Thoracic aorta (tissue), 2 donors: ENCODE data around the gene PSMG4. TPM values are rescaled to one million over a fixed set of nuclear protein-coding genes. Genes with fewer than 3 reads are reported as not detected.

ENCODE experiments used
- ATAC-seq: fragments of 150-250 bp; one replicate; pipeline ENCODE4 v1.8.0; 2017; ENCODE audit warnings: low read depth; ENCODE audit not compliant: insufficient number of reproducible peaks, low FRiP score
- DNase-seq: peaks from one replicate; pipeline ENCODE4 v3.0.0-alpha.2; 2020; ENCODE audit warnings: low spot score
- H3K27ac ChIP-seq, 2 donors: fragments of 200-600 bp; sonication (generic); 1 replicate in 1 of 2; 2 replicates in 1 of 2; pipeline ENCODE4 v1.5.1; 2016; ENCODE audit warnings: mild to moderate bottlenecking in 2 of 2, moderate library complexity in 2 of 2
- H3K27me3 ChIP-seq: fragments of 200-600 bp; sonication (generic); replicated peaks from 2 replicates; pipeline ENCODE4 v1.6.0; 2016; ENCODE audit warnings: mild to moderate bottlenecking; ENCODE audit not compliant: insufficient read depth
- H3K36me3 ChIP-seq: fragments of 200-600 bp; sonication (generic); one replicate; pipeline ENCODE4 v1.5.1; 2016
- H3K4me1 ChIP-seq, 2 donors: fragments of 200-600 bp; sonication (generic); 1 replicate in 1 of 2; 2 replicates in 1 of 2; pipeline versions ENCODE4 v1.5.1 to v1.6.0; 2016; ENCODE audit warnings: low read depth in 2 of 2, mild to moderate bottlenecking in 1 of 2; ENCODE audit not compliant: control insufficient read depth in 1 of 2
- H3K4me3 ChIP-seq: fragments of 200-600 bp; sonication (generic); 2 replicates; pipeline ENCODE4 v1.5.1; 2016; ENCODE audit warnings: mild to moderate bottlenecking
- H3K9me3 ChIP-seq: fragments of 200-600 bp; sonication (generic); 2 replicates; pipeline ENCODE4 v1.5.1; 2016
- CTCF ChIP-seq: fragments of 200-600 bp; sonication (generic); IDR thresholded peaks from one replicate; pipeline ENCODE4 v1.5.1; 2019; ENCODE audit warnings: antibody characterized with exemption
- total RNA-seq, 2 donors: library from RNA; depleted of rRNA; stranded (reverse); fragments of >200 nt; gene quantifications; one replicate each; pipeline versions ENCODE4 v1.1.0 to v1.2.3, GENCODE V29; 2016

The PSMG4 gene
- total RNA-seq, 2 donors from 2014 or later, result 19.4 to 29.0 TPM

- Histone ChIP-seq H3K4me3 (no peak overlapping the region), H3K4me1 (no peaks in the 10 kb centered on the region), H3K27me3 (no peaks in the 10 kb centered on the region), H3K36me3 (no peaks in the 10 kb centered on the region), H3K9me3 (no peaks in the 10 kb centered on the region), H3K27ac (no peak overlapping the region)
- no peak for TF ChIP-seq CTCF
- DNase-seq, result no peak
- ATAC-seq, result no peak
Observed at GRCh38 chr6:3305831-3306230, 47.1 kb downstream of the PSMG4 start.

GRCh38 chr6:3306848-3307247, 48.1 kb downstream of the PSMG4 start:
- Histone ChIP-seq H3K4me3 (no peak overlapping the region), H3K27ac (no peak overlapping the region), H3K27me3 (no peaks in the 10 kb centered on the region), H3K4me1 (no peaks in the 10 kb centered on the region), H3K9me3 (no peaks in the 10 kb centered on the region), H3K36me3 (no peaks in the 10 kb centered on the region)
- DNase-seq (no peak), ATAC-seq (no peak)
- TF ChIP-seq CTCF, result no peak

GRCh38 chr6:3307436-3307835, 48.7 kb downstream of the PSMG4 start:
- Histone ChIP-seq H3K27me3 (no peaks in the 10 kb centered on the region), H3K4me1 (no peaks in the 10 kb centered on the region), H3K9me3 (no peaks in the 10 kb centered on the region), H3K27ac (no peak overlapping the region), H3K4me3 (no peak overlapping the region), H3K36me3 (no peaks in the 10 kb centered on the region)
- no peak for TF ChIP-seq CTCF
- DNase-seq (no peak), ATAC-seq (no peak)

- Histone ChIP-seq H3K4me1 (no peaks in the 10 kb centered on the region), H3K36me3 (no peaks in the 10 kb centered on the region), H3K27me3 (no peaks in the 10 kb centered on the region), H3K9me3 (no peaks in the 10 kb centered on the region), H3K4me3 (no peak overlapping the region), H3K27ac (no peak overlapping the region)
- DNase-seq, result no peak
- TF ChIP-seq CTCF, result no peak
- no peak for ATAC-seq
Observed at GRCh38 chr6:3308106-3308505, 49.4 kb downstream of the PSMG4 start.

GRCh38 chr6:3309391-3310050, 50.8 kb downstream of the PSMG4 start:
- no peak for TF ChIP-seq CTCF
- DNase-seq, result no peak
- ATAC-seq, result no peak

More at GRCh38 chr6:3309391-3310050, 50.8 kb downstream of the PSMG4 start:
- no peaks in the 10 kb centered on the region for H3K4me1 ChIP-seq
- no peaks in the 10 kb centered on the region for H3K36me3 ChIP-seq
- H3K9me3 ChIP-seq, result no peaks in the 10 kb centered on the region
- H3K27me3 ChIP-seq, result no peaks in the 10 kb centered on the region
- no peak overlapping the region for H3K27ac ChIP-seq
- no peak overlapping the region for H3K4me3 ChIP-seq
